DMS53 (cell line): ENCODE measurements around the gene DIPK1A.

Source experiments
- DNase-seq: peaks from one replicate; lab custom pipeline; 2025; lab: John Stamatoyannopoulos, UW

The DIPK1A gene

DNA sequence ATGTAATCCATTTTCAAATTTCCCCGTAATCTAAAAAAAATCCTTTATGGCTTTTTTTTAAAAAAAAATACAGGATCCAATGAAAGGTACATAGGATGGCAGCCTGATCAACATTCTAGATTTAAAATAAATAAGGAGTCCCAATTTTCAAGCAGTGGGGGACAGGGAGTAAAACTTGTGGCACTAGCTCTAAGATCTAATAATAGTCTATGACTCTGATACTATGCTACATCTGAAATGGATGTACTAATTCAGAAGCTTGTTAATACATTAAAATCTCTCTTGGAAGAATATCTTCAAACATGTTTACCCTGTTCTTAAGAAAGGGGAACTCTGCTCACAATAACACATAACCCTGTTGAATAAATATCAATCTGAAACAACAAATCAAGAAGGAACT lies 8.5 kb downstream of the DIPK1A start:
- DNase-seq: no peak

DNA sequence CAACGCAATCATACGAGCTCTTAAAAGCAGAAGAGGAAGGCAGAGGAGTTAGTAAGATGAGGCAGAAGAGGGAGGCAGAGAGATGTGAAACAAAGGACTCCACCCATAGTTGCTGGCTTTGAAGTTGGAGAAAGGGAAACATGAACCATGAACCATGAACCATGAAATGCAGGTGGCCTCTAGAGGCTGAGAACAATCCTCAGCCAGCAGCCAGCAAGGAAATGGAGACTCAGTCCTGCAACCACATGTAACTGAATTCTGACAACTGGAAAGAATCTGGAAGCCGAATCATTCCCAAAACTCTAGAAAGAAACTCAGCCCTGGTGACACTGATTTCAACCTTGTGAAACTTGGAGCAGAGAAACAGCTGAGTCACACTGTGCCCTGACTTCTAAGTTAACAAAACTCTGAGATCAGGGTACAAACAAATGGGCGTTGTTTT lies 10.1 kb downstream of the DIPK1A start:
- DNase-seq: peak; percentile 78

DNA sequence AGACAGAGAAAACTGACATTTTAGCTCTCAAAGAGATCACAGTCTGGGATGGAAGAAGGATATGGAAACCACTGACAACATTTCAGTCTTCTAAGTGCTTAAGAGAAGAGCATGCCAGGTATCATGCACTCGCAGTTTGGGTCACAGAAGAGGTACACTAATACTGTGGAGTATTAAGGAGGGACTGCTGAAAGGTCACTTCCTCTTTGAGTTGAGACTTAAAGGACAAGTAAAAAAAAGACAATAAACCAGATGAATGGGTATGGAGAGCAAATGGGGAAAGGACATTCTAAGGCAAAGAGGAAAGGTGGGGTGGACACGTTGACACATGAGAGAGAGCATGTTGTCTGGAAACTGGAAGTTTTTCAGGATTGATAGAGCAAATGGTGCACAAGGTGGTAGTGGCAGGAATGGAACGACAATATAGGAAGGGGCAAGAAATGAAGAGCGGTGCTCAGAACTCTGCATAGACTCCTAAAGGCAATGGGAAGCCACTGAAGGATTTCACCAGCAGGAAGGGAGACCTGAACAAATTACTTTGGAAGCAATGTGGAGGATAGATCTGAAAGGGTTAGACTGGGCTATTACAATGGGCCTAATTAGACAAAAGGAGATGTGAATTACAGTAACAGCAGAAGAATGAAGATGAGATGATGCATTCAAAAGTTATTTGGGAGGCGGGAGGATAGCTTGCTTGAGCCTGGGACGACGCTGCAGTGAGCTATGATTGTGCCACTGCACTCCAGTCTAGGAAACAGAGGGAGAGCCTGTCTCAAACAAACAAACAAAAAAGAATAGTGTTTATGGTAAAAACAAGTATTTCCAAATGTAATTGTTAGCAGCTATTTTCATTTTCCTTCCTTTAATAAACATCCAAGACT lies 11.1 kb downstream of the DIPK1A start:
- no peak for DNase-seq

DNA sequence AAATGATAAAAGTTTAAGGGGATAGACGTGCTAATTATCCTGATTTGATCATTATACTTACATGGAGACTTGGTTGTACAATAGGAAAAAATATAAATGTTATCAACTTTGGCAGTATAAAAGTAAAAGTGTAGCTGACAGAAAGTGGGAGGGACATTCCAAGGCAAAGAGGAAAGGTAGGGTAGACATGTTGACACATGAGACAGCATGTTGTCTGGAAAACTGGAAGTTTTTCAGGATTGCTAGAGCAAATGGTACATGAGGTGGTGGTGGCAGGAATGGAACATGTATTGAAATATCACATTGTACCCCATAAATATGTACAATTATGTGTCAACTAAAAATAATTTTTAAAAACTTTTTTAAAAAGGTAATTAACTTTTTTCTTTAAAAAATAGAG lies 13.2 kb downstream of the DIPK1A start:
- no peak for DNase-seq

DNA sequence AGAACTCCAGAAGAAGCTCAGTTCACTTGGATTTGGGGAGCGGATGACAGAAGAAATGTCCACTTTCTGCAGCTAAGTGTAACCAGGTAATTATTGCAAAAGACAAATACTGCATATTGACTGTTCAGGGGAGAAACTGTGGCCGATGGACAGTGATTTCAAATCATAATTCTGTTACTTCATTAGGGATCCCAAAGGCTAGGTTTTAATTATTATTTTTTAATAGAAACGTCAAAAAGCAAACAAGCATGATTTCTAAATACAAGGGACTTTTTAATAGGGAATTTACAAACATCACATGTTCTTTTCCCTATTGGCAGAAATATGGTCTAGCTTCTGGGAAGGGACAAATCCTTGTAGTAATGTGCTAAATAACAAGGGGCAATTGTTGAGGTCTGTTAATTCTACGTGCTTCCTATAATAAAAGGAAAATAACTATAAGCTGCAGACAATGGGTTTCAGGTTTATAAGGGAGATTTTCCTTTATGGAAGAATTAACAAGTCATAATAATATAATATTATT lies 15.5 kb downstream of the DIPK1A start:
- no peak for DNase-seq

DNA sequence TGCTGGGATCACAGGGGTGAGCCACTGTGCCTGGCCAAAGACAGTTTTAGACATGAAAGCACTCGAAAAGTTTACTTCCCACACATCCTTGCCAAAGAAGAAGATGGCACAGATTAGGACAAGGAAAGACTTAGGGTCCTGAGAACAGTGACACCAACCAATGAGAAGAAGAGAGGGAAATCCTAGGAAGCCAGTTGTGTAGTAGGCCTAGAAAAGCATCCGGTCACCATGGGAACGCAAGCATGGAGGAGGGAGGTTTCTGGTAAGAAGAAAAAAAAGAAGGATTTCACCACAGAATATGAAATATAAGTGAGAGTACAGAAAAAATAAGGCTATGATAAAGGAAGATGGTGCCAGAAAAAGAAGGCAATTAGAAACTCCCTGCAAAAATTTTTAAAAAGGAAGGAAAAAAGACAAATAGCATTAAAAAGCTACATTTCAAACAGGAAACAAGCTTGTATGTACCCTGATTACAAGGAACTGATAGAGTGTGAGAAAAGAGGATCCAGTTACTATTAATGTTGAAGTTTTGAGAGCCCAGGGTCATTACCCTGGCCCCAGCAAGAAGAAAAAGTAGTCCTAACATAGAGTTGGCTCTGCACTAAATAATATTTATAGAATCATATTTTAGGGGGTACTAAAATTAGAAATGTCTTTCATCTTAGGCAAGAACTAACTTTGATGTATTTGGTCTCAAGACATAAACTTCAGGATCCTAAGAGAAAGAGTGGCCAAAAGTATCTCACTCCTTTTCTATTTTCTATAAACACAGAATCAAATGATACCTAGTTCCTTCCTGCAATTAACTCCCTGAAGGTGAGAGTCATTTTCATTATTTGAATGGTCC lies 16.1 kb downstream of the DIPK1A start:
- DNase-seq: peak; percentile 32

DNA sequence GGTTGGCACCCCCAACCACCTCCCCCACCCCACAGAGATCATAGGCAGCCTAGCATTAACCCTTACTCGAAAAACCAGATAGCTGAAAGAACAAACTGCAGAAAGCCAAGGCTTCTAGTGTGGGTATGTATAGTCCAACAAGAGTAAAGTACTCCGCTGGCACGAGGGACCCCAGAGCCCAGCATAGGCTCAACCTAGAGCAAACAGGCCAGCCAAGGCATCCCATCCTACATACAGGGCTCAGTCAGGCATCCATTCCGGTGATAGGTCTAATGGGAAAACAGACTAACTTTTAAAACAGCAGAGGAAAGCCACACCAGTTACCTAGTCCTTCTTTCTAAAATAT lies 17.8 kb downstream of the DIPK1A start:
- DNase-seq: no peak

DNA sequence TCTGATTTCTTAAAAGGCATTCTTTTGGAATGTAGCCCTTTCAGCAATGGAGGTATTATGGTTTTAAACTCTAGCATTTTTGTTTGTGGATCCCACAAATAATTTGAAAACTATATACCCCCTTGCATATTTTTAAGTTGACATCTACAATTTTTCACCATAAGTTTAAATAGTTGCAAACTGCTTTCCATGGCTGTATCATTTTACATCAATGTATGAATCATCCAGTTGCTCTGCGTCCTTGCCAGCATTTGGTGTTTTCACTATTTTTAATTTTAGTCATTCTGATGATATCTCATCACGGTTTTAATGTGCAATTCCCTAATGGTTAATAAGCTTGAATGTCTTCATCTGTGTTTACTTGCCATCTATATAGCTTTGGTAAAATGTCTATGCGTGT lies 20.7 kb downstream of the DIPK1A start:
- no peak for DNase-seq

DNA sequence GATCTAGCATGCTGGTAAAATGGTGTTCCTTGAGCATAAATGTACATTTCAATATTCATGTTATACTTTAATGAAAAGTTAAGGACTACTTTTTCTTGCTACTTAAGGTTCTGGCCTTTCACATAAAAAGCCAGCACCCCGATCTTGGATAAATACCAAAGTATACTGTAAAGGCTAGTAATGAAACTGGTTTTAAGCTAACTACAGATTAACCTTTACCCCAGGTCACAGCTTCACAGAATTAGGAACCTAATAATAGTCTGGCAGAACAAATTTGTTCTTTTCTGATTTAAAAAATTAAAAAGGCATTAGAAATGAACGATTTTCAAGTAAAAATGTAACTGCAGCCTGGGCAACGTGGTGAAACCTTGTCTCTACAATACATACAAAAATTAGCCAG lies 23.5 kb downstream of the DIPK1A start:
- no peak for DNase-seq

DNA sequence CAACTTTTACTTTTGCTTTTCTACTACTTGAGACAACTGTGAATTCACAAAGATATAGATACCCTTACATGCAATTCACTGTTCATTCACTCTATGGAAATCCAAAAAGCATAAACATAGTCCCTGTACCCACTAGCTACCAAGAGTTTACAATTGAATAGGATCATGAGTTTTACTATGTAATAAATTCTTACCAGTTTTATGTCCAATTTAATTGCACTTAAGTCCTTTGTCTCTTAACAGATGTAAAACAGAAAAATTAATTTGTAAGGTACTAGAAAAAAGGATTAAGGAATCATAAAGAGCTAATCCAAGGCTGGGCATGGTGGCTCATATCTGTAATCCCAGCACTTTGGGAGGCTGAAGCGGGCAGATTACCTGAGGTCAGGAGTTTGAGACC lies 24.4 kb downstream of the DIPK1A start:
- DNase-seq: no peak

DNA sequence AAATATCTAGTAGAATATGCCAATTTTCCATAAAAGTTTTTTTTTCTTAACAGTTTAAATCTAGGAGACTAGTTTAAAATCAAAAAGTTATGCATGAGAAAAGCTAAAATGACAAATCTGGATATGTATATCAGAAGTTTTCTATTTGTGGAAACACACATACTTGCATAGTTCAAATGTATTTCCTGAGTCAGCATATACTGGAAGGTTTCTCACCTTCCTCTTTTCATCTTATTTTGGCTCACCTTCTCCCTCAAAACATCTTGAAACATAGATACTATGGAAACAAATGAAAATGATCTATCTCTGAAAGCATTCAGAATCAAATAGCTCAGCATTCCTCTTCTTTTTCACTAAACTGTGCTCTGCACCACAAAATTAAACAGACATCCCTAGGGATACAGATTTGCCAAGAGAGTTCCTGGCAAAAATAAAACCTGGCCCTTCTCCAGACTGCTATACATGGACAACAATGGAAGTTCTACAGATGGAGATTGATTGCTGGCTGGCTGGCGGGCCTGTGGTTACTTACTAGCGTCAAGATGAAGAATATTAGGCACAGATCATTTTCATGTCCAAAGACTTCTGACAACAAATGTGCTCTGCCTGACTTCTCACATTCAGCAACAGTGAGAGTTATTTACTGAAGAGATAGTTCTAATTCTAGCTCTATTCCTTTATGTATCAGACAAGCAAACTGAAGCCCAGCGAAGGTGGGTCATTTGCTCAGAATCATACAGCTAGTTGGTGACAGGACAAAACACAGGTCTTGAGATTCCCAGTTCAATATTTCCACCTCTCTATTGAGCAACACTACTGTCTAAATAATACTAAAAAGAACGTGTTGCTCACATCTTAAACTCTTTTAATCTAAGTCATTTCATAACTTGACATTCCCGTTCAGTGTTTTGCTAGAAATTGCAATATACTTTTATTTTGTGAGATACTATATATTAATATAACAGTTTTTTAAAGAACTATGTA lies 26.6 kb downstream of the DIPK1A start:
- no peak for DNase-seq

DNA sequence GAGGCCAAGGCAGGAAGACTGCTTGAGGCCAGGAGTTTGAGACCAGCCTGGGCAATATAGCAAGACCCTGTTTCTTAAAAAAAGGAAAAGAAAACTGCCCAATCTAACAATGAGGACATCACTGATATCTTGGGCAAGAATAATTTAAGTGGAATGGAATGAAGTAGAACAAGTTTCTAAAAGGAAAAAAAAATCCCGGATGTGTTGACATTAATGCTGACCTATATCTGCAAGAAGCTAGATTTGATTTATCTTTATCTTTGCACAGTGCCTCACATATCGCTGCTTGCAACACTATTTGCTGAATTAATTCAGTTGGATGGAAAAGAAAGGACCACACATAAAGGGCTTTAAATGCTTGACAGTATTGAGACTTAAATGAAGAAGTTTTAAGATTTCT lies 27.8 kb downstream of the DIPK1A start:
- DNase-seq: peak; percentile 39

DNA sequence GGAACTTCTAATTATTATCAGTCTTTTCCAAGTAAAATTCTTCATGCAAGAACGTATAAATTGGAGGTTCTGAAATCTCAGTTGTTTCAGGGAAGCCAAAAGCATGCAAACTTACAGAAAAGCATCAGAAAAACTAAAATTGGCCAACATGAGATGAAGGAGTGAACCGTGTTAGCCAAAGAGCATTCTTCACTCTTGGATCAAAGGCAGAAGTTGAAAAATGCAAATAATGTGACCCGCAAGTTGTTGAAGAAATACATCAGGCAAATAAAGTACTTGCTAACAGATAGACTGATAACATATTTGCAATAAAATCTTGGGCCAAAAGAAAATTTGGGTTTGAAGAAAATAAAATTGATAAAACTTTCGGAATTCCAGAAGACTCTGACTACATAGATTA lies 29.6 kb downstream of the DIPK1A start:
- no peak for DNase-seq

DNA sequence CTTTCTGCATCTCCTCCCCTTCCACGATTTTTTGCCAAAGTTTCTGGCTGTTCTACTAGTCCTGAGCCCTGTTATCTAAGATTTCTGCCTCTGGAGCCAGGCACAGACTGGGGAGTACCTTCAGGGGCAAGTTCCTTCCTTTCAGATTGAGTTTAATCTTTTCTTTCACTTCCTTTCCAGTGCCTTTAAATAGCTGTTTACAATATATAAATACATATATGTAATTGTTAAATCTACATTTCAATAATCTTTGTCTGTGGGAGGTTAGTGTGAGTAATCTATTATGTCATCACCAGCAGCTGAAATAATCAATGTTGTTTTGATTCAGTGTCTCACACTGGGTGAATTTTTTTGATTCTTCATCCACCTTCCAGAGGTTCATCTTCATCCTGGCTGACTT lies 31.8 kb downstream of the DIPK1A start:
- no peak for DNase-seq

DNA sequence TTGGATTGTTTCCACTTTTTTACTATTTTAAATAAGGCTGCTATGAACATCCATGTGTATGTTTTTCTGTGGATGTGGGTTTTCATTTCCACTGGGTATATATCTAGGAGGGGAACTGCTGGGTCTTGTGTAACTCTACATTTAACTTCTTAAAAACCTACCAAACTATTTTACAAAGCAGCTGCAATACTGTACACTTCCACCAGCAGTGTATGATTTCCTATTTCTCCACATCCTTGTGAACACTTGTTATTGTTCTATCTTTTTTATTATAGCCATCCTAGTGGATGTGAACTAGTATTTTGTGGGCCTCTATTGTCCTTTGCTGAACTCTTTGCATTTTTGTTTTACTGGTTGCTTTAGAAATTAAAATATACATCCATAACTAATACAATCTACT lies 33.4 kb downstream of the DIPK1A start:
- DNase-seq: no peak

DNA sequence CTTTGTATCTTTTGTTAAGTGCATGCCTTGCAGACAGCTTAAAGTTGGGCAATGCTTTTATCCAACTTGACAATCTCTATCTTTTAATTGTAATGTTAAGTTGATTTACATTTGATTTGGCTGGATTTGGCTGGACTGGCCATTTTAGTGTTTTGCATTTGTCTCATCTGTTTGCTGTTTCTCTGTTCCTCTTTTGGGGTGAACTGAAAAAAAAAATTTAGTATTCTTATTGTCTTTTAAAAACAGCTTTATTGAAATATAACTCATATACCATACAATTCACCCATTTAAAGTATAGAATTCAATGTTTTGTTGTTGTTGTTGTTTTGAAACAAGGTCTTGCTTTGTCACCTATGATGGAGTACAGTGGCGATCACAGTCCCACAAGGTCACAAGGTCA lies 34.4 kb downstream of the DIPK1A start:
- no peak for DNase-seq

DNA sequence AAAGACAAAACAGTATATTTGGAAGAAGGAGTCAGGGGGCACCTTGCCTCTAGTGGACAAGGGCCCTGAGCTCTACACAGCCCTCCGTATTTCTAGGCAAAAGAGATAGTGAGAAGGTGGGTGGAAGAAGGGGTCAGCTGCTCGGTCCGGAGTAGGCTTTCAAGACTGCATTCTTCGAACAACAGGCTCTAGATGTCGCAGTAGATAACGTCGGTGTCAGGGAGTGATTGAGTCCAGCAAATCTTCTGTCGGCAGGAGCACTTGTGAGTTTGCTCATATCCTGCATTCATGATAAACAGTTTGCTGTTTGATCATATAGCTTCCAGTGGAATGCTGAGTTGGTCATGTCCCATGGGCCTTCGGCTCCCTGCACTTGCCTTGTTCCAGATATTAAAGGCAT lies 36.8 kb downstream of the DIPK1A start:
- no peak for DNase-seq

DNA sequence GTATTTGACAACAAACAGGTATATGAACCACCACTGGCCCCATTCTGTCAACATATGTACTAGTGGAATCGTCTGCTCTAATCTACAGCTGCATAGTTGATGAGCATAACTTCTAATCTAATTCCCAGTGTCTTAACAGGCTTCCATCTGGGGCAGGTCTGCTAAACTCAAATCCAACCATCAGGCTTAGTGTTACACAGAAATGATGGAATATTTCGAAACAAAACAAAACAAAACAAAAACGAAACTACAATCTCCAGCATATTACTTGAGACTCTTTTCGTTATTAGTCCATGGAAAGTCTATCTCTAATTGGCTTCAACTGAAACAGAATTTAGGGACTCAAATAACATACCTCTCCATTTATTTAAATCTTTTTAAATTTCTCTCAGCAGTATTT lies 37.6 kb downstream of the DIPK1A start:
- no peak for DNase-seq

DNA sequence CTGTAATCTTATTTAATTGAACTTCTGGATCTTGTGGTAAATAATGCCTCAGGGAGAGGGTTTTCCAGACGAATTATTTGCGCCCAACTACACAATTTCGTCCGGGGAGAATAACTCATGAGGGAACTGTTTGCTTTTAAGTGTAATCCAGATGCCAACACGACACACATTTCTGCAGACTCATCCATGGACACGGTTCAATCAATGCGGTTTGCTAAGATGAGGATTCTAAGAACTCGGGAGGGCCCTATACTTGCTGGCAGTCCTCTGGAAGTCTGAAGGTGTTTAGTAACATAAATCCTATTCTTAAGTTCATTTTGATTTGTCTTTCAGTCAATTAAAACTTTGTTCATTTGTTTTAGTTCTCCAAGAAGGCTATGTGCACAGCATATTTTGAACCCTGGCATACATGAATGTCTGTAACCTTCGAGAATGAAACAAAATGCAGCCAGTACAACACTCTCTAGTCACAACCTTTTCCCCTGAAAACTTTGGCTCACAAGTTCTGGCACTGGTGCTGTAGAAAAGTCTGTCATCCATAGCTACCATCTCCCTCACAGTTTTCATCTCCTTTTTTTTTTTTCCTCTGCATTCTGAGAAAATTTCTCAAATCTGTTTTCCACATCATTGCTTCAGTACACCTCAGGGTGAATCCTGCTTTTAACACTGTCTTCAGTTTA lies 38.8 kb downstream of the DIPK1A start:
- DNase-seq: no peak

DNA sequence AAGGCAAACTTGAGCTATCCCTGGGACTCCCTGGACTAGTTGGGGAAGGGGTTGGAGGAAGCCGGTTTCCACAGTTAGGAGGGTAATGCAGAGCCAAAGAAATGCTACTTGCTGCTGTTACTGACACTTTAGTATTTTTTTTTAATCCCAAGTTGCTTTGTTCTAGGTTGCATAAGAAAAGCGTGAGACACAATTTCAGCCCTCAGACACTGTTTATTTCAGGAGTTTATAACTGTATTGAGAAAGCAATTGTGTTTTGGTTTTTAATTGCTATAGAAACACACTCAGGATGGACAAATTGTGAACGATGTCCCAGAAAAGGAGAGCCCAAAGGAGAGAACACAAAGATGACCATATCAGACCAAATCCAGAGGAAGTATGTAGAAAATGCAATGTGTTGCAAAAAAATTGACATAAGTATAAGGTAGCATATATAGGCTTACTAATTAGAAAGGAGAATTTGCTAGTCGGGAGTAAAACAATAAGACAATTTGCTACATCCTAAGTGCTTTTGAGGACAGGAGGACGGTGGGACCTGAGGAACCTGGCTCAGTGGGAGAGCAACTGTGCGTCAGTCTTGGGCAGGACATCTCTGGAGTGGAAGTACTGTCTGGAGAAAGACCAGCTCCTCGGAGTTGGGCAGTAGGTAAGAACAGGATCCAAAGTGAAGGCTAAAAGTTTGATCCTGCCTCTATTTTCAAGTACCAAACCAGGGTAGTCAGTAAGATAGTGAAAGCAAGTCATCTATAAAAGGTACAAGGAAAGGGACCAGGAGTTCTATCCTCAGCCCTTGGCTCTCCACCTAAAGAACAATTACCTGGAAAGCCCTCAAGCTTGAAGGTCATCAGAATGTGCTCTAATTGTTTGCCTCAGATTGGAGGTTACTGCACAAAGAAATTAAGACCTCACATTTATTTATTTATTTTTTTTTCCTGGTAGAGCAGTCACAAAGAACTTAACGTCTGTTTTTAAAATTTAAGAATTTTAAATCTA lies 39.9 kb downstream of the DIPK1A start:
- DNase-seq: no peak
